Gastrocnemius medialis (tissue), 4 donors: ENCODE results near the gene SGMS1. TPM values are rescaled to one million over a fixed set of nuclear protein-coding genes. Genes with fewer than 3 reads are reported as not detected.
A peak's percentile ranks its signal among the peaks of the same experiment; 100 is the strongest.

Source experiments
- ATAC-seq, 2 donors: fragments of 150-250 bp; one replicate each; pipeline ENCODE4 v1.9.1; 2016
- DNase-seq, 2 donors: peaks; one replicate each; pipeline ENCODE4 v3.0.0-alpha.2; 2019
- H3K27ac ChIP-seq, 4 donors: fragments of 200-600 bp; sonication (generic); 1 replicate in 1 of 4; 2 replicates in 3 of 4; pipeline ENCODE4 v1.5.1; 2016 to 2018; ENCODE audit warnings: mild to moderate bottlenecking in 2 of 4, moderate library complexity in 1 of 4
- H3K27me3 ChIP-seq, 3 donors: fragments of 200-600 bp; sonication (generic) in 2 of 3; 1 replicate in 1 of 3; 2 replicates in 2 of 3; pipeline versions ENCODE4 v1.5.1 to v1.6.0; 2016 to 2019; ENCODE audit warnings: mild to moderate bottlenecking in 1 of 3, moderate library complexity in 1 of 3
- H3K36me3 ChIP-seq, 2 donors: fragments of 200-600 bp; sonication (generic) in 1 of 2; one replicate each; pipeline ENCODE4 v1.5.1; 2017 to 2018
- H3K4me1 ChIP-seq, 2 donors: fragments of 200-600 bp; sonication (generic) in 1 of 2; one replicate each; pipeline ENCODE4 v1.5.1; 2016 to 2017; ENCODE audit warnings: mild to moderate bottlenecking in 2 of 2
- H3K4me3 ChIP-seq, 4 donors: fragments of 200-600 bp; sonication (generic) in 3 of 4; 1 replicate in 1 of 4; 2 replicates in 3 of 4; pipeline ENCODE4 v1.5.1; 2016 to 2019; ENCODE audit warnings: mild to moderate bottlenecking in 2 of 4
- H3K9me3 ChIP-seq, 3 donors: fragments of 200-600 bp; sonication (generic) in 2 of 3; 1 replicate in 1 of 3; 2 replicates in 2 of 3; pipeline ENCODE4 v1.5.1; 2016 to 2019
- POLR2A ChIP-seq, 2 donors: fragments of 450-650 bp; IDR thresholded peaks; one replicate each; pipeline ENCODE4 v1.6.1; 2017; ENCODE audit warnings: antibody characterized with exemption in 2 of 2, mild to moderate bottlenecking in 2 of 2, moderate library complexity in 2 of 2
- in situ Hi-C, 4 donors: fragments of 200-750 bp; cut with MboI; loops; one replicate each; pipeline versions ENCODE4 v1.15.0 to v1.8.0; 2017; ENCODE audit warnings: low sequenced_read_pairs in 4 of 4
- intact Hi-C: fragments of 100-400 bp; cut with DNase I; formaldehyde crosslinking; loops from one replicate; pipeline ENCODE4 v1.15.1; 2023; ENCODE audit warnings: low total_unique reads
- total RNA-seq, 4 donors: library from RNA; depleted of rRNA; stranded (reverse); fragments of >200 nt; gene quantifications; one replicate each; pipeline versions ENCODE4 v1.1.0 to v1.2.3, GENCODE V29; 2016
- TF ChIP-seq, protein P1 (sequence below), 5 experiments: fragments of 450-650 bp in 3 of 5; fragments of 200-600 bp in 2 of 5; sonication (generic) in 2 of 5; IDR thresholded peaks in 4 of 5; conservative IDR thresholded peaks in 1 of 5; 1 replicate in 4 of 5; 2 replicates in 1 of 5; pipeline ENCODE4 v1.5.1; 2016 to 2019; ENCODE audit warnings: antibody characterized with exemption in 5 of 5, mild to moderate bottlenecking in 3 of 5, moderate library complexity in 3 of 5

The SGMS1 gene
- total RNA-seq, 4 donors from 2014 or later = 17.6 to 30.7 (median 25.0) TPM

DNA sequence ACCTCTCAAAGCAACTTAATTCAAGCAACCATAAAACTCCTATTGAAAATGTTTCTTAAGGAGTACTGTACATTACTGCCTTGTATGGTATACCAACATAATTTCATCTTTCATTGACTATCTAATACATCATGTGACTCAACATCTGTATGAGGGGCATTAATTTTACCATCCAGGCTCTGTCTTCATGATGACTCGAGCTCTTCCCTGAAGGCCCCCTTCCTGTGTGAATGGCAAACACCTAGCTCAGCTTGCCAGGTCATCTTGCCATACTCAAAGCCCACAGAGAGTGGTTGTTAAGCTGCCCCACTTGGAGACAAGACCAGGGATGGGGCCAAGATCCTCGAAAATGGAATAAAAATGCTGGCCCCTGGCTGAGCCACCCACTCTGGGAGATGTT is 82.4 kb downstream of the SGMS1 start:
- intact Hi-C loops = no loop called here
- H3K27me3 ChIP-seq = no peaks in the 10 kb centered on the region
- DNase-seq = no peak

DNA sequence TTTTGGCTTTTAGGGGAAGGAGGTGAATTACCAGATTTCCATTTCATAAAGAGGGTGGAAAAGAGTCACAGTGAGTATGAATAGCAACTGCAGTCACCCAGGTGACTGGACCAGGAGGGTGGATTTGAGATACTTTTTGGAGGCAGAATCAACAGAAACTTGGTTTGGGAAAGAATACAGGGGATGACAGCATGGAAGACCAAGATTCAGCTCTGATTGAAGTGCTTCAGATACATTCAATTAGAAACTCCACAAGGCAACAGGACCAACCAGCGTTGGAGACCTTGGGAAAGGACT is 83.0 kb downstream of the SGMS1 start:
- in situ Hi-C loops = no loop called here
- no peak for ATAC-seq
- Histone ChIP-seq H3K4me3 (no peak overlapping the region), H3K27me3 (no peaks in the 10 kb centered on the region), H3K36me3 (no peaks in the 10 kb centered on the region), H3K9me3 (no peaks in the 10 kb centered on the region), H3K27ac (no peak overlapping the region), H3K4me1 (peaks cover 0 to 6% of the 10 kb centered on the region in 2 donors)
- no peak for TF ChIP-seq POLR2A (IDR thresholded peaks at IDR 0.05)
- TF ChIP-seq, protein P1, sequence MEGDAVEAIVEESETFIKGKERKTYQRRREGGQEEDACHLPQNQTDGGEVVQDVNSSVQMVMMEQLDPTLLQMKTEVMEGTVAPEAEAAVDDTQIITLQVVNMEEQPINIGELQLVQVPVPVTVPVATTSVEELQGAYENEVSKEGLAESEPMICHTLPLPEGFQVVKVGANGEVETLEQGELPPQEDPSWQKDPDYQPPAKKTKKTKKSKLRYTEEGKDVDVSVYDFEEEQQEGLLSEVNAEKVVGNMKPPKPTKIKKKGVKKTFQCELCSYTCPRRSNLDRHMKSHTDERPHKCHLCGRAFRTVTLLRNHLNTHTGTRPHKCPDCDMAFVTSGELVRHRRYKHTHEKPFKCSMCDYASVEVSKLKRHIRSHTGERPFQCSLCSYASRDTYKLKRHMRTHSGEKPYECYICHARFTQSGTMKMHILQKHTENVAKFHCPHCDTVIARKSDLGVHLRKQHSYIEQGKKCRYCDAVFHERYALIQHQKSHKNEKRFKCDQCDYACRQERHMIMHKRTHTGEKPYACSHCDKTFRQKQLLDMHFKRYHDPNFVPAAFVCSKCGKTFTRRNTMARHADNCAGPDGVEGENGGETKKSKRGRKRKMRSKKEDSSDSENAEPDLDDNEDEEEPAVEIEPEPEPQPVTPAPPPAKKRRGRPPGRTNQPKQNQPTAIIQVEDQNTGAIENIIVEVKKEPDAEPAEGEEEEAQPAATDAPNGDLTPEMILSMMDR (IDR thresholded peaks at IDR 0.05 in 4 of 5, conservative IDR thresholded peaks at IDR 0.05 in 1 of 5) = no peak
- DNase-seq = no peak
- intact Hi-C loops = no loop called here

More for the DNA sequence above, 82.4 kb downstream of the SGMS1 start:
- H3K36me3 ChIP-seq = no peaks in the 10 kb centered on the region
- in situ Hi-C loops = no loop called here
- H3K4me3 ChIP-seq = no peak overlapping the region
- H3K27ac ChIP-seq = no peak overlapping the region
- H3K4me1 ChIP-seq = peaks cover 0 to 6% of the 10 kb centered on the region in 2 donors
- ATAC-seq = no peak
- no peaks in the 10 kb centered on the region for H3K9me3 ChIP-seq
- TF ChIP-seq, protein P1 (IDR thresholded peaks at IDR 0.05 in 4 of 5, conservative IDR thresholded peaks at IDR 0.05 in 1 of 5) = no peak
- no peak for TF ChIP-seq POLR2A (IDR thresholded peaks at IDR 0.05)

DNA sequence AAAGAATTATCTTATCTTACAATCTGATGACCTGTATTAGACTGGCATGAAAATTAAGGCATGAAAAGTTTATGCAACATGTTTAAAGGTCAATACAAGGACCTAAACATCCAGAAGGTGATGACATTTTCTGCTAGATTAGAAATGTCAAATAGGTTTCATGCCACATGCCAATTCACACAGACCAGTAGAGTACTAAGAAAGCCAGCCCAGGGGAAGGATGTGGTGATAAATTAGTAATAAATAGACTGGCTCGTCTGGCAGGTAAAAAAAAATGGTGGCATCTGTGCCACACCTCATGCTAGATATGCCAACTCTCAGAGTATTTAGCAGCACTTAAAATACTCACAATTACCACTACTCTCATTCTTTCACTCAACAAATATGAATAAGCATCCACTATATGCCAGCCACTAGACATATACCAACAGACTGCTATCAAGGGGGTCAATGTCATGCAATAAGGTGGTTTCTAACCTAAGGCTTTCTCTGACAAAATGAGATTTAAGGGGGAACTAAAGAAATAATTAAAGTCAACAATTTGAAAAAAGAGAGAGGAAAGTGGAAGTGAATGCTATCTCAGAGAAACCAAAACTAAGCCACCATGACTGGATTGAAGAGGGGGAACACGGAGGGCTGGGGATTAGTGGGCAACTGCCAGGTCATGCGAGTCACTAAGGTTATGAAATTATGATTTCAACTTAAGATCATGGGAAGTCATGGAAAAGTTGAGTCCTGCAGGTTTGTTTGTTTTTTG is 83.5 kb downstream of the SGMS1 start:
- Histone ChIP-seq H3K4me1 (peaks cover 0 to 5% of the 10 kb centered on the region in 2 donors), H3K27me3 (no peaks in the 10 kb centered on the region), H3K36me3 (no peaks in the 10 kb centered on the region), H3K27ac (no peak overlapping the region), H3K9me3 (no peaks in the 10 kb centered on the region), H3K4me3 (no peak overlapping the region)
- TF ChIP-seq, protein P1 (IDR thresholded peaks at IDR 0.05 in 4 of 5, conservative IDR thresholded peaks at IDR 0.05 in 1 of 5) = no peak
- no peak for TF ChIP-seq POLR2A (IDR thresholded peaks at IDR 0.05)
- intact Hi-C loops = no loop called here
- in situ Hi-C loops = no loop called here
- ATAC-seq = no peak
- no peak for DNase-seq

DNA sequence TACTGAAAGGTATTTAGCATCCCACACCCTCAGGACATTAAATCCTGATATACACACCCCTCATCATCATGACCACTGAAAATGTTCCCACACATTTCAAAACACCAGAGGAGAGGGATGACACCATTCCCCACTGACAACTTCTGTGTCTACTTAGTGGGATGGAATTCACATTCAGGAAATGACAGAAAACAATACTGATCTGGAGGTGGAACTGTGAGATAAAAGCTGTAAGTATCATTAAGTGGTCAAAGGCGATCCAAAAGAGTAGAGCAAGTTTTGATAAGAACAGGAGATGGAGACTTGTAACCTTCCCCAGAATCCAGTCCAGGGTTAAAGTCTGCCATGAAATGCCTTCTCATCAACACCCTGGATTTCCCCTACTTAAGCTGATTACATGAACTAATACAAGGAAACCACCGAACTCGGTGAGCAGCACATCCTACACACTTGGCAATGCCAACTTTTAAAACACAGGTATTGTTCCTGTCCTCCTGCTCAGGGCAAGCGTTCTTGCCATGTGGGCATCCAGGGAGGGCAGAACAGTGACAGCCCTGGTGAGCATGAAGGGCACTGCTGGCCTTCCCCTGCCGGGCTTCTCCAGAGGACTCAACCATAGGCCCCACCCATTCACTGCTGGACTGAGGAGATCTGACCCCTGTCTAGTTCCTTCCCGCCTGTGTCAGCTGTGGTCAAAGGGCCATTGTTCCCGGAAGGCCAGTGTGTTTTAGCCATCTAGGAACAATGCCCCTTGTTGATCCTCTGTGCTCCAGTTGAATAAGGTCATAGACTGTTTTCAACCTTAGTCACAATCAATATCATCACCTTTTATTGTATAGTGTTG is 85.0 kb downstream of the SGMS1 start:
- ATAC-seq (no peak), DNase-seq (no peak)
- no peaks in the 10 kb centered on the region for H3K27me3 ChIP-seq
- H3K9me3 ChIP-seq = no peaks in the 10 kb centered on the region
- H3K36me3 ChIP-seq = no peaks in the 10 kb centered on the region
- peak overlapping the region in 2 of 4 donors; percentile 5 to 18 for H3K27ac ChIP-seq
- in situ Hi-C loops = no loop called here
- no peak overlapping the region for H3K4me3 ChIP-seq
- intact Hi-C loops = no loop called here
- H3K4me1 ChIP-seq = peaks cover 0 to 2% of the 10 kb centered on the region in 2 donors
- TF ChIP-seq, protein P1 (IDR thresholded peaks at IDR 0.05 in 4 of 5, conservative IDR thresholded peaks at IDR 0.05 in 1 of 5) = no peak
- TF ChIP-seq POLR2A (IDR thresholded peaks at IDR 0.05) = no peak
